Testis (tissue), 2 donors: ENCODE results near the gene PNRC2.

Source experiments
- POLR2A ChIP-seq: fragments of 450-650 bp; IDR thresholded peaks from one replicate; pipeline ENCODE4 v1.6.1; 2017; ENCODE audit warnings: antibody characterized with exemption, mild to moderate bottlenecking, moderate library complexity
- TF ChIP-seq, protein P1 (sequence below), 3 experiments: fragments of 450-650 bp in 2 of 3; fragments of 200-600 bp in 1 of 3; sonication (generic) in 1 of 3; IDR thresholded peaks; one replicate each; pipeline ENCODE4 v1.5.1; 2016 to 2019; ENCODE audit warnings: antibody characterized with exemption in 3 of 3, mild to moderate bottlenecking in 2 of 3, moderate library complexity in 1 of 3

DNA sequence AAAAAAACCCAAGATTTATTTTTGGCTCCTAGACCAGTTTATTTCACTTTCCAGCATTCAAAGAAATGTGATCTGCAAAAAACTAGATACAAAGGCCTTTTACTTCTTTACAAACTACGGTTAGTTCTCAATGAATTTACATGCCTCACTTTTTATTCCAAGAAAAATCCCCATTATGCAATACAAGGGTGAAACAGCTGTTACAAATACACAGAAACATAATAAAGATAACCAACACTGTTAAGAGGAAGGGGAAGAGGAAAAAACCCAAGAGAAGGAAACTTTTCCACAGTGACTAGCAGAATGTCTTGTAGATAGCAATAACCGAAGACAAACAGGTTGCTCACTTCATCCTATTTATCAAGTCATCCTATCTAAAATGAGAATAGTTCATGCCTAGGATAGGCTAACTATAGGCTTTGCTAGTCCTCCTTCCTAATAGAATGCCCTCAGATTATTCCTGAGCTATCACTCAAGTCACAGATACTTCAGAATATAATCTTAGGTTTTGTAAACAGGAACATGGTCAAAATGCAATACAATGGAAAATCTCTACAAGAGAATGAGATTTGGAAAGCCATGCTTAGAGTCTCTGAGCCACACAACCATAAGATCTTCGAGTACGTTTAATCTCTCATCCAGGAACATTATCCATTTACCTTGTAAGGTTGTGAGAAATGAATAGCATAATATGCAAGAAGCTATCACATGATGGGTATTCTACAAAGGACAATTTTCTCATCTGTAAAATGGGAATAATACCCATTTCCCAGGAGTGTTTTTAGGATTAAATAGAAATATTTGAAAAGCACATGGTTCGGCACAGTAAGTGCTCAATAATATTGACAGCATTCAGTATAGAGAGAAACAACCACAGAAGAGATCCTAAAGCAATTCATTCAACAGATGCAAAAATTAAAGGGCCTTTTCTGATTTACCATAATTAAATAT, 5.4 kb downstream of the PNRC2 start:
- TF ChIP-seq, protein P1, sequence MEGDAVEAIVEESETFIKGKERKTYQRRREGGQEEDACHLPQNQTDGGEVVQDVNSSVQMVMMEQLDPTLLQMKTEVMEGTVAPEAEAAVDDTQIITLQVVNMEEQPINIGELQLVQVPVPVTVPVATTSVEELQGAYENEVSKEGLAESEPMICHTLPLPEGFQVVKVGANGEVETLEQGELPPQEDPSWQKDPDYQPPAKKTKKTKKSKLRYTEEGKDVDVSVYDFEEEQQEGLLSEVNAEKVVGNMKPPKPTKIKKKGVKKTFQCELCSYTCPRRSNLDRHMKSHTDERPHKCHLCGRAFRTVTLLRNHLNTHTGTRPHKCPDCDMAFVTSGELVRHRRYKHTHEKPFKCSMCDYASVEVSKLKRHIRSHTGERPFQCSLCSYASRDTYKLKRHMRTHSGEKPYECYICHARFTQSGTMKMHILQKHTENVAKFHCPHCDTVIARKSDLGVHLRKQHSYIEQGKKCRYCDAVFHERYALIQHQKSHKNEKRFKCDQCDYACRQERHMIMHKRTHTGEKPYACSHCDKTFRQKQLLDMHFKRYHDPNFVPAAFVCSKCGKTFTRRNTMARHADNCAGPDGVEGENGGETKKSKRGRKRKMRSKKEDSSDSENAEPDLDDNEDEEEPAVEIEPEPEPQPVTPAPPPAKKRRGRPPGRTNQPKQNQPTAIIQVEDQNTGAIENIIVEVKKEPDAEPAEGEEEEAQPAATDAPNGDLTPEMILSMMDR (IDR thresholded peaks at IDR 0.05): no peak
- no peak for TF ChIP-seq POLR2A
